Sigmoid colon (tissue), 4 donors: ENCODE results near the gene EPS8L2.

Experiments
- EP300 ChIP-seq, 4 donors: sonication (generic); formaldehyde crosslinking; IDR thresholded peaks; one replicate each; pipeline ENCODE4 v1.6.1; 2017; ENCODE audit warnings: antibody characterized with exemption in 4 of 4
- POLR2A ChIP-seq, 2 donors: fragments of 450-650 bp; IDR thresholded peaks; one replicate each; pipeline ENCODE4 v1.6.1; 2016; ENCODE audit warnings: antibody characterized with exemption in 2 of 2, mild to moderate bottlenecking in 2 of 2, moderate library complexity in 2 of 2
- TF ChIP-seq, protein P1 (sequence below), 4 experiments: fragments of 450-650 bp in 3 of 4; fragments of 200-600 bp in 1 of 4; IDR thresholded peaks; one replicate each; pipeline ENCODE4 v1.5.1; 2016 to 2019; ENCODE audit warnings: antibody characterized with exemption in 4 of 4, mild to moderate bottlenecking in 3 of 4, moderate library complexity in 2 of 4

DNA sequence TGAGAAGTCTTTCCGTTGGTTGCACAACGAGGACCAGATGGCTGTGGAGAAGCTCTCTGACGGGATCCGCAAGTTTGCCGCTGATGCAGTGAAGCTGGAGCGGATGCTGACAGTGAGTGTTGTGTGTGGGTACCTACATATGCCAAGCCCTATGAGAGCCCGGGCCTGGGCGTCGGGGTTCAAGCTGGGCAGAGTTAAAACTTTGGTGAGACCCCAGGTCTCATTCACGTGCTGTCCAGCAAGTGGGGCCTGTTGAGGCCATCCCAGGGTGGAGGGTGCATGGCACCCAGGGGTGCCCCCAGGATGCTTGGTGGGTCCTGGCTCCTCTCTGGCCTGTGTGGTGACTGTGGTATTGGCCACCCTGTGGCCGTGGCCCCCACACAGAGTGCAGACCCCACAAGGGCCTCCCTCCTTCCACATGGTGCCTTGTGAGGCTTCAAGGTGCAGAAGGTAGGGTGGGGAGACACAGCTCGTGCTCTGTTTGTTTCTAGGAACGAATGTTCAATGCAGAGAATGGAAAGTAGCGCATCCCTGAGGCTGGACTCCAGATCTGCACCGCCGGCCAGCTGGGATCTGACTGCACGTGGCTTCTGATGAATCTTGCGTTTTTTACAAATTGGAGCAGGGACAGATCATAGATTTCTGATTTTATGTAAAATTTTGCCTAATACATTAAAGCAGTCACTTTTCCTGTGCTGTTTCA lies 58.4 kb downstream of the EPS8L2 start:
- no peak for TF ChIP-seq EP300 (IDR thresholded peaks at IDR 0.05)
- TF ChIP-seq, protein P1, sequence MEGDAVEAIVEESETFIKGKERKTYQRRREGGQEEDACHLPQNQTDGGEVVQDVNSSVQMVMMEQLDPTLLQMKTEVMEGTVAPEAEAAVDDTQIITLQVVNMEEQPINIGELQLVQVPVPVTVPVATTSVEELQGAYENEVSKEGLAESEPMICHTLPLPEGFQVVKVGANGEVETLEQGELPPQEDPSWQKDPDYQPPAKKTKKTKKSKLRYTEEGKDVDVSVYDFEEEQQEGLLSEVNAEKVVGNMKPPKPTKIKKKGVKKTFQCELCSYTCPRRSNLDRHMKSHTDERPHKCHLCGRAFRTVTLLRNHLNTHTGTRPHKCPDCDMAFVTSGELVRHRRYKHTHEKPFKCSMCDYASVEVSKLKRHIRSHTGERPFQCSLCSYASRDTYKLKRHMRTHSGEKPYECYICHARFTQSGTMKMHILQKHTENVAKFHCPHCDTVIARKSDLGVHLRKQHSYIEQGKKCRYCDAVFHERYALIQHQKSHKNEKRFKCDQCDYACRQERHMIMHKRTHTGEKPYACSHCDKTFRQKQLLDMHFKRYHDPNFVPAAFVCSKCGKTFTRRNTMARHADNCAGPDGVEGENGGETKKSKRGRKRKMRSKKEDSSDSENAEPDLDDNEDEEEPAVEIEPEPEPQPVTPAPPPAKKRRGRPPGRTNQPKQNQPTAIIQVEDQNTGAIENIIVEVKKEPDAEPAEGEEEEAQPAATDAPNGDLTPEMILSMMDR (IDR thresholded peaks at IDR 0.05): no peak
- no peak for TF ChIP-seq POLR2A (IDR thresholded peaks at IDR 0.05)
